H9 (cell line): ENCODE data around the gene USP35. TPM values are rescaled to one million over a fixed set of nuclear protein-coding genes. Genes with fewer than 3 reads are reported as not detected.

Experiments used
- DNase-seq: peaks from one replicate; pipeline ENCODE4 v3.0.0-alpha.2; 2017
- H2AFZ ChIP-seq: one replicate; pipeline ENCODE4 v1.6.1; 2013; ENCODE audit warnings: mild to moderate bottlenecking, low read length, control low read depth, moderate library complexity
- H2AK5ac ChIP-seq: 2 replicates; pipeline ENCODE4 v1.6.1; 2013; ENCODE audit warnings: low read length, control low read depth, mixed read lengths; ENCODE audit not compliant: insufficient read length
- H2BK120ac ChIP-seq: one replicate; pipeline ENCODE4 v1.6.1; 2013; ENCODE audit warnings: low read depth, mild to moderate bottlenecking, low read length, control low read depth, inconsistent platforms; ENCODE audit not compliant: poor library complexity, severe bottlenecking
- H2BK12ac ChIP-seq: 2 replicates; pipeline ENCODE4 v1.6.1; 2013; ENCODE audit warnings: low read length, control low read depth, mixed read lengths, low read depth; ENCODE audit not compliant: insufficient read length
- H2BK15ac ChIP-seq: 2 replicates; pipeline ENCODE4 v1.6.1; 2013; ENCODE audit warnings: low read depth, low read length, control low read depth
- H2BK20ac ChIP-seq: one replicate; pipeline ENCODE4 v1.6.1; 2013; ENCODE audit warnings: low read depth, mild to moderate bottlenecking, low read length, control low read depth, inconsistent platforms; ENCODE audit not compliant: poor library complexity, severe bottlenecking
- H2BK5ac ChIP-seq: 2 replicates; pipeline ENCODE4 v1.6.1; 2013; ENCODE audit warnings: low read length, control low read depth, mixed read lengths; ENCODE audit not compliant: insufficient read length
- H3K14ac ChIP-seq: 2 replicates; pipeline ENCODE4 v1.6.1; 2013; ENCODE audit warnings: low read length, control low read depth; ENCODE audit not compliant: insufficient read depth
- H3K18ac ChIP-seq: 2 replicates; pipeline ENCODE4 v1.6.1; 2013; ENCODE audit warnings: low read depth, mild to moderate bottlenecking, mixed read lengths, low read length, control low read depth; ENCODE audit not compliant: insufficient read length
- H3K23ac ChIP-seq: 2 replicates; pipeline ENCODE4 v1.6.1; 2013; ENCODE audit warnings: low read length, control low read depth, mixed read lengths, low read depth; ENCODE audit not compliant: insufficient read length
- H3K23me2 ChIP-seq: 2 replicates; pipeline ENCODE4 v1.6.1; 2013; ENCODE audit warnings: low read depth, mild to moderate bottlenecking, mixed read lengths, low read length, control low read depth; ENCODE audit not compliant: insufficient read length, poor library complexity, severe bottlenecking
- H3K27ac ChIP-seq: 2 replicates; pipeline ENCODE4 v1.5.1; 2013; ENCODE audit warnings: low read length, control low read depth, mixed read lengths, low read depth; ENCODE audit not compliant: insufficient read length
- H3K27me3 ChIP-seq: 2 replicates; pipeline ENCODE4 v1.6.1; 2013; ENCODE audit warnings: low read length, control low read depth, inconsistent platforms; ENCODE audit not compliant: insufficient read depth
- H3K4ac ChIP-seq: 2 replicates; pipeline ENCODE4 v1.6.1; 2013; ENCODE audit warnings: low read depth, mild to moderate bottlenecking, control low read depth, inconsistent platforms, low read length, moderate library complexity
- H3K4me1 ChIP-seq: 2 replicates; pipeline ENCODE4 v1.6.1; 2013; ENCODE audit warnings: low read length, control low read depth, inconsistent platforms; ENCODE audit not compliant: insufficient read depth
- H3K4me2 ChIP-seq: 2 replicates; pipeline ENCODE4 v1.6.1; 2013; ENCODE audit warnings: low read length, control low read depth, mixed read lengths; ENCODE audit not compliant: insufficient read length, insufficient read depth
- H3K56ac ChIP-seq: 2 replicates; pipeline ENCODE4 v1.6.1; 2013; ENCODE audit warnings: low read depth, mild to moderate bottlenecking, mixed read lengths, low read length, control low read depth; ENCODE audit not compliant: insufficient read length
- H3K79me1 ChIP-seq: 2 replicates; pipeline ENCODE4 v1.6.1; 2013; ENCODE audit warnings: low read depth, mild to moderate bottlenecking, moderate library complexity, low read length, control low read depth, inconsistent platforms; ENCODE audit not compliant: insufficient read depth, poor library complexity, severe bottlenecking
- H3K79me2 ChIP-seq: 2 replicates; pipeline ENCODE4 v1.6.1; 2013; ENCODE audit warnings: low read length, control low read depth, inconsistent platforms; ENCODE audit not compliant: insufficient read depth
- H3K9ac ChIP-seq: 2 replicates; pipeline ENCODE4 v1.6.1; 2013; ENCODE audit warnings: low read length, control low read depth, mixed read lengths; ENCODE audit not compliant: insufficient read length; ENCODE audit errors: extremely low read depth
- H3K9me3 ChIP-seq: one replicate; pipeline ENCODE4 v1.6.1; 2013; ENCODE audit warnings: low read depth, low read length, inconsistent platforms; ENCODE audit not compliant: control insufficient read depth
- H3T11ph ChIP-seq: one replicate; pipeline ENCODE4 v1.6.1; 2013; ENCODE audit warnings: mild to moderate bottlenecking, low read length, control low read depth, inconsistent platforms
- H4K20me1 ChIP-seq: one replicate; pipeline ENCODE4 v1.6.1; 2013; ENCODE audit not compliant: control insufficient read depth, insufficient read length, insufficient read depth
- H4K5ac ChIP-seq: 2 replicates; pipeline ENCODE4 v1.6.1; 2013; ENCODE audit warnings: low read depth, mild to moderate bottlenecking, mixed read lengths, low read length, control low read depth; ENCODE audit not compliant: insufficient read length
- H4K8ac ChIP-seq: replicated peaks from 2 replicates; pipeline ENCODE4 v1.6.1; 2013; ENCODE audit warnings: low read length, control low read depth, mixed read lengths, low read depth; ENCODE audit not compliant: insufficient read length
- H4K91ac ChIP-seq: 2 replicates; pipeline ENCODE4 v1.6.1; 2013; ENCODE audit warnings: low read depth, mild to moderate bottlenecking, moderate library complexity, mixed read lengths, low read length, control low read depth; ENCODE audit not compliant: insufficient read length
- H3K27ac Mint-ChIP-seq, 3 experiments: 2 replicates in 2 of 3; 3 replicates in 1 of 3; pipeline ENCODE4 v1.8.0; 2020 to 2021; ENCODE audit warnings: mixed read lengths in 3 of 3, mild to moderate bottlenecking in 1 of 3, moderate library complexity in 1 of 3
- H3K27me3 Mint-ChIP-seq: 2 replicates; pipeline ENCODE4 v1.8.0; 2021; ENCODE audit warnings: low read depth, mild to moderate bottlenecking, moderate library complexity, mixed read lengths
- H3K36me3 Mint-ChIP-seq, 3 experiments: 2 replicates in 2 of 3; 3 replicates in 1 of 3; pipeline ENCODE4 v1.8.0; 2020 to 2021; ENCODE audit warnings: low read depth in 3 of 3, mixed read lengths in 3 of 3; ENCODE audit not compliant: insufficient read depth in 1 of 3
- H3K4me1 Mint-ChIP-seq, 2 experiments: 2 replicates each; pipeline ENCODE4 v1.8.0; 2020; ENCODE audit warnings: mixed read lengths in 2 of 2
- H3K4me3 Mint-ChIP-seq, 2 experiments: 2 replicates in 1 of 2; 3 replicates in 1 of 2; pipeline ENCODE4 v1.8.0; 2020 to 2021; ENCODE audit warnings: mild to moderate bottlenecking in 2 of 2, mixed read lengths in 2 of 2, moderate library complexity in 1 of 2
- H3K9me3 Mint-ChIP-seq, 2 experiments: 2 replicates in 1 of 2; 3 replicates in 1 of 2; pipeline ENCODE4 v1.8.0; 2020; ENCODE audit warnings: mild to moderate bottlenecking in 2 of 2, mixed read lengths in 2 of 2, moderate library complexity in 1 of 2
- CTCF ChIP-seq: fragments of 200-600 bp; sonication (generic); conservative IDR thresholded peaks from 3 replicates; pipeline ENCODE4 v1.8.0; 2021; ENCODE audit warnings: antibody characterized with exemption, mild to moderate bottlenecking
- WGBS: extraction: QIAGEN DNeasy Blood & Tissue Kit; methylation state at CpG from one replicate; pipeline ENCODE4 v1.1.7; 2013; ENCODE audit warnings: missing lambda C conversion rate, low lambda C conversion rate, mixed read lengths; ENCODE audit not compliant: insufficient read length; ENCODE audit errors: extremely low coverage; 5-methylcytosine and 5-hydroxymethylcytosine counted together
- total RNA-seq: library from RNA; stranded (reverse); gene quantifications from 2 replicates; pipeline ENCODE4 v1.2.1, GENCODE V29; 2021

The USP35 gene
- total RNA-seq, 1 experiment from 2014 or later: 6.8 TPM

- H3K9ac ChIP-seq: no peak overlapping the region
- no peaks in the 10 kb centered on the region for H3K9me3 ChIP-seq
- H3K23ac ChIP-seq: no peak overlapping the region
- no peaks in the 10 kb centered on the region for H3K79me2 ChIP-seq
- H4K8ac ChIP-seq: no peak overlapping the region
- H3K79me1 ChIP-seq: no peaks in the 10 kb centered on the region
- no peak overlapping the region for H2BK15ac ChIP-seq
- no peak overlapping the region for H3K56ac ChIP-seq
- no peak overlapping the region; the same call in 1 of the 2 replicates for H3K14ac ChIP-seq
- no peak overlapping the region for H2BK12ac ChIP-seq
- no peak overlapping the region for H2AFZ ChIP-seq
- H3K4me1 ChIP-seq: no peaks in the 10 kb centered on the region
- TF ChIP-seq CTCF: no peak
- H3K4ac ChIP-seq: no peak overlapping the region
- no peak overlapping the region for H2BK5ac ChIP-seq
- Mint-ChIP-seq H3K4me1 (no peaks in the 10 kb centered on the region), H3K27me3 (peaks cover 4% of the 10 kb centered on the region), H3K9me3 (no peaks in the 10 kb centered on the region; a peak in 1 of 5 replicates), H3K4me3 (no peak overlapping the region), H3K27ac (no peak overlapping the region), H3K36me3 (no peaks in the 10 kb centered on the region)
- H2BK20ac ChIP-seq: no peak overlapping the region
- no peak overlapping the region for H2BK120ac ChIP-seq
- H4K5ac ChIP-seq: no peak overlapping the region
- H3K4me2 ChIP-seq: no peak overlapping the region
- H4K91ac ChIP-seq: no peak overlapping the region
- H3K23me2 ChIP-seq: no peaks in the 10 kb centered on the region
- H4K20me1 ChIP-seq: no peaks in the 10 kb centered on the region
- no peaks in the 10 kb centered on the region for H3K27me3 ChIP-seq
- no peak overlapping the region for H3T11ph ChIP-seq
- no peak overlapping the region for H3K18ac ChIP-seq
- H3K27ac ChIP-seq: no peak overlapping the region
- DNase-seq: no peak
- WGBS: no CpG with 5 or more reads among the region's 2 CpGs
- H2AK5ac ChIP-seq: no peak overlapping the region
These were observed 27.4 kb upstream of the USP35 start for GRCh38 chr11:78161346-78161745.
